ENCODE measurements around the gene SLFNL1.
A peak's percentile ranks its signal among the peaks of the same experiment; 100 is the strongest.

Gene SLFNL1

DNA sequence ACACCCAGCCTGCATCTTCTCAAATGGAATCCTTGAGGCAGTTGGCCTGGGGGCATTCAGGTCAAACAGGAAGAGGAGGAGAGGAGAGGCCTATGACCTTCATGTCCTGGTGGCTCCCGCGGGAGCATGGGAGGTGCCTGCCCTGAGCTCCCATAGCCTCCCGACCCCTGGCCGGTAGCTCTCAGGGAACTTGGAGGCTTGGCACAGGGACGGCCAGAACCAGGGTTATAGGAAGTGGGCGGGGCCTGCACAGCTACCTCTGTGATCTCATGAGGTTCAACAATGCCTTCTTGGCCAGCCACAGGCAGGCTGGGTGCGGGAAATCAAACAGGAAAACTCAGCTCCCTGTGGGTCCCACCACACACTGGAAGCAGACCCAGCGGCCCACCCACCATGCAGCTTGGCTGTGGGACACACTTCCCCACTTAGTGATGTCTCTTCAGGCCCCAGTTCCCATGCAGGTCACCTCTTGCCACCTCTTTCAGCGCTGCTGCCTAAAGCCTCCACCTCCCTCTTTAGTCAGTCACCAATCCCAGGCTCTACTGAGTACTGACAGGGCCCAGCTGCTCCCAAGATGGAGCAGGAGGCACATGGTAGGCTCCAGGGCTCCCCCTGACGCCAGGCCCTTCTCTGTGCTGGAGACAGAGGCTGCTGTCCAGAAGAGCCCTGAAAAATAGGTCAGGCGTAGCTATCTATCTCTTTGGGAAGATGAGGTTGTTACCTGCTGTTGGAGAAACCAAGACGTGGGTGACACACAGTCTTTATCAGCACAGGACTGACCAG is at the start of gene SLFNL1:
Gene SLFNL1, minus strand, starts transcription at position 200 of the 783 bp plus-strand sequence. CDS start 1,065 bp downstream, outside the sequence.
- no peak for DNase-seq

DNA sequence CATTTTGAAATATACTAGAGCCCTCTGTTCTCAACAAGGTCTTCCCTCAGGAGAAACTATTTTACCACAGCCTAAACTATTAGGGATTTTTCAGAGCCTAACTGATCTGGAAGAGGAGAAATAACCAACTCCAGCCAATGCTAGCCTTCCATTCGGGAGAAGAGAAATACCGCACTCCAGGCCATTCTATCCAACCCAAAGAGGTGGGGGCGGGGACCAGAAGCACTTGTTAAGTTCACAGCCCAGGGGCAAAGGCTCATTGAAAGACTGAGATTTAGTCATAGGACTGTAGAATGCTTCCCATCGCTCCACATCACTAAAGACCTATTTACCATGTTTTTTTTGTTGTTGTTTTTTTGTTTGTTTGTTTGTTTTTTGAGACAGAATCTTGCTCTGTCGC is 35.4 kb upstream of the SLFNL1 start:
- no peak for DNase-seq

- peak; percentile 67 for DNase-seq
Measured at GRCh38 chr1:41053316-41053715, 31.8 kb upstream of the SLFNL1 start.

- DNase-seq = no peak
Measured at GRCh38 chr1:41051022-41051421, 29.5 kb upstream of the SLFNL1 start.

- DNase-seq = no peak
Measured at GRCh38 chr1:41048540-41048939, 27.0 kb upstream of the SLFNL1 start.

- DNase-seq = no peak
Measured at GRCh38 chr1:41046347-41046775, 24.8 kb upstream of the SLFNL1 start.

- DNase-seq = no peak
Measured at GRCh38 chr1:41045740-41046139, 24.2 kb upstream of the SLFNL1 start.

- no peak for DNase-seq
Measured at GRCh38 chr1:41044187-41044586, 22.7 kb upstream of the SLFNL1 start.

DNA sequence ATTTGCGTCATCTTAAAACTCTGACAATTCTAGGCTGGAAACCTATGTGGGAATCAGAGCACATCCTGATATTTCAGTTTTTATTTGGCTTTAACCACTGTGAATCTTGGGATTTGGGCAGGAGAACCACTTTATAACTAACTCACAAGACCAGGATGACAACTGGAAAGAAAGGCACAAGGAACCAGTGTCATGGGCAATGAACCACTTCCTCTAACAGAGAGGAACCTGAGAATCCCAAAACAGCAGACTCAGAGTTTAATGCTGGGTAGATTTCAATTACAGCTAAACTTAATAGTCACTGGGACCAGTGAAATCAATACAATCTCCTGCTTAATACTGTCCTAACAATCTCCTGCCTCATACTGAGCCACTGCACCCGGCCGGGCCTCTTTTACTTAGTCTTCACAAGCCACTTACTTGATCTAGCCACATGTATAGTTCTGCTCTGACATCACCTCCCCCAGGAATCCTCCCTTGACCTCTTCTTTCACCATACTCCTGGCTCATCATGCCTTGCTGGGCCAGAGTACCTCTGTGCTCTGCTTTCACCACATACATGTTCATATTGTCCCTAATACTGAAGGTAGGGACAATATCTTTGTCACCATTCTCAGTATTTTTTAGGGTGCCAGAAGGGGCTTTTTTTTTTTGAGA is 20.2 kb upstream of the SLFNL1 start:
- peak in 1 of 2 experiments; percentile 17 for DNase-seq

DNA sequence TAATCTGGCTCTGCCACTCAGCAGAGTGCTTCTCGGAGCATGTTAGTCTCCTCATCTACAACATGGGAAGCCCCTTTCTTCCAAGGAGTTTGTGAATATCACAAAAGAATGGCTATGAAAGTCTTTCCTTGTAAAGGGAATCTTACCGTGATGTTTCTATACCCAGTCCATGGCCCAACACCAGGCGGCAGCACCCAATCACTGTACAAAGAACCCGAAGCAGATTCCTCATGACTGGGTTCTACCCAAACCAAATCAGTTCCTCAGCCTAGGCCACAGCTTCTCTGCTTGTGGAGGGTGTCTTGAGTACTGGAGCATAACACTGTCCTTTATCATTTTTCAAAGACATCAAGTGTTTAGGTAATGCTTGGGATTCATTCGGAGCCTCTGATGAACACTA is 16.6 kb upstream of the SLFNL1 start:
- no peak for DNase-seq

DNA sequence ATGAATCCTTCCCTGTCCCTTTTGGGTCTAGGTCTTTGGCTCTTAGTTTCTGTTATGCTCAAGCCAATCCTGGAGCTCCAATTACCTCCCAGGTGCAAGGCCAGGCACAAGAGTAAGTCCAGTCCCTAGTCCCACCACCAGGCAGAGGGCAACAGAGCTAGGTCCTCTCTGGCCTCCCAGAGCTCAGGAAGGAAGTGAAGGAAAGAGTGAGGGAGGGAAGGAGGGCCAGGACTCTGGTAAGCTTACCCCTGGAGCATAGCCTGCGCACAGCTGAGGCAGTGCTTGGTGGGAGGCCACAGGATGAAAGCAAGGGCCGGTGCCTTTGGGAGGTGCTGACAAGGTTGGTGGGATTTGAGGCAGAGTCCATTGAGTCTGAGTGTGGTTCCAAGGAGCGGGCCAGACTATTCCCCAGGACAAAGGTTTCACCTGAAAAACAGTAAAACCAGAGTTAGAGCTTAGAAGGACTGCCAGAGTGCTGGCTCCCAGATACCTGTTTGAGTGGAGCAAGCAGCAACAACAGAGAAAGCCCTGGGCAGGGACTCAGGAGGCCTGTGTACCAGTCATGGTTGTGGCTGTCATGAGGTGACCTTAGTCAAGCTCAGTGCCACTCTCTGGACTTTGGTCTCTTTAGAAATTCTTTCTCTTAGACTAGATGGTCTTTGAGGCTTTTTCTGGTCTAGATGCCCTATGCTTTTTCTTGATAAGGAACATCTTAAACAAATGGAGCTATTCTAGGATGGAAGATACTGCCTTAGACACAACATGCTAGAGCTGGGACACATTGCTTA is 15.8 kb upstream of the SLFNL1 start:
- DNase-seq = no peak

DNA sequence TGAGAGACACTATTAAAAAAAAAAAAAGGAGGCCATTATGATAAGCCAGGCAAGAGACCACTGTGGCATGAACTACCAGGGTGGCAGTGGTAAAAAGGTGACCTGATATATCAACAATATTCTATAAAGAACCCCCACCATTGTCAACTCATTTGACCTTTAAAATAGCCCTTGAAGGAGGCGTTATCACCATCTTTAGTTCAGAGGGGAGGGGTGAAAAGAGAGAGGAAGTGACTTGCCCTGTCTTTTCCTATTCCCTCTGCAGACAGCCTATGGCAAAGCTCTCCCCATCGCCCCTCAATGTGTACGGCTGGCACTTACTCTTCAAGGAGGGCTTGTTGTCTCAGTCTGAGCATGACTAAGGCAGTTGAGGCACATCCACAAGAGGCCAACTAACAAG is 11.7 kb upstream of the SLFNL1 start:
- no peak for DNase-seq

DNA sequence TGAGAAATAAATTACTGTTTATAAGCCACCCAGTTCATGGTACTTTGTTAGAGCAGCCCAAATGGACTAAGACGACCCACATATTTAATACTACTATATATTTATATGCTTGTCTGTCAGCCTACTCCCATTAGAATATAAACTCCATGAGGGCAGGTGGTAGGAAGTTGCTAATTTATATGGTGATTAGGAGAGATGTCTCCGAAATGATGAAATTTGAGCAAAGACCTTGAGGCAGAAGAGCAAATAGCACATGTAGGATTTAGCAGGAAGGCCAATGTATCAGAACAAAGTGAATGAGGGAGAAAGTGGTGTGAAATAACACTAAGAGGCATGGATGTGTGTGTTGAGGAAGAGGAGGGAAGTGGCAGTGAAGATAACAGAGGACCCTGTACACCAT is 10.6 kb upstream of the SLFNL1 start:
- no peak for DNase-seq

DNA sequence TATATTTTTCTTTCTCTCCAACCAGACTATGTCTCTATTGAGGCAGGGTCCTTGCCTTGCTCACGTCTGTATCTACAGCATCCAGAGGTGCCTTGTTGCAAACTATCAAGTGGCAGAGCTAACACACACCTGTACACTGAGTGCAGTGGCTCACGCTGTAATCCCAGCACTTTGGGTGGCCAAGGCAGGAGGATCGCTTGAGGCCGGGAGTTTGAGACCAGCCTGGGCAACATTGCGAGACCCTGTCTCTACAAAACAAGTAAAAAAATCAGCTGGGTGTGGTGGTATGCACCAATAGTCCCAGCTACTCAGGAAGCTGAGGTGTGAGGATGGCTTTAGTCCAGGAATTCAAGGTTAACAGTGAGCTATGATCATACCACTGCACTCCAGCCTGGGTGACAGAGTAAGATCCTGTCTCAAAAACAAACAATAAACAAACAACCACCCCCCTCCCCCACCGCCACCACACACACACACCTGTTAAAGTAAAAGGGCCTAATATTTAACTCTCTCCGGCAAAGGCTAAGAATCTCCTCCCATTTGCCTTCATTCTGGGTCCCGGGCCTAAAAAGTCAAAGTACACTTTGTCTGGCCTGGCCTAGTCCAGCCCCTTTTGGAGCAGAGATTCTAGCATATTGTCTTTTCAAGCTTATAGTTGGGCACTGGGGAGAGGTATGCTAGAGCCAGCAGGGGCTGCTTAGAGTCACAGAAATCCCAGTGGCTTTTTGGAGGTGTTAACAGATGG is 9.5 kb upstream of the SLFNL1 start:
- DNase-seq = no peak

GRCh38 chr1:41028034-41028642 is 6.6 kb upstream of the SLFNL1 start:
- DNase-seq = no peak

- no peak for DNase-seq
Measured at GRCh38 chr1:41025979-41026819, 4.7 kb upstream of the SLFNL1 start.

DNA sequence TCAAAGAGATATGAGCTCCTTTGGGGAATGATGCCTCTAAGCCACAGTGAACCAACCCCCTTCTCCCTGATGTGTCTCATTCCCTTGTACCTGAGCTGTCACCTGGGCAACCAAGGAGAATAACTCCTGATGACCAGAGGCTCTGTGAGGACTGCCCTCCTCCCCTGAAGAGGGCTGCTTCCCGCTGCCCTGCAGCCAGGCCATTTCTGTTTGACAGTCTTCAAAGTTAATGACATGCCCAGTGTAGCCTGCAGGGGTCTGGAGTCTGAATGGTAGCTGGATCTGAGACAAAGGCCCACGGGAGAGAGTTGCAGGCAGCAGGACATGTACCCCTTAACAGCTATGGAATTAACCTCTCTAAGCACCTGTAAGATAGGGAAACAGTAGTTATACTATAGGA is 3.4 kb upstream of the SLFNL1 start:
- no peak for DNase-seq

DNA sequence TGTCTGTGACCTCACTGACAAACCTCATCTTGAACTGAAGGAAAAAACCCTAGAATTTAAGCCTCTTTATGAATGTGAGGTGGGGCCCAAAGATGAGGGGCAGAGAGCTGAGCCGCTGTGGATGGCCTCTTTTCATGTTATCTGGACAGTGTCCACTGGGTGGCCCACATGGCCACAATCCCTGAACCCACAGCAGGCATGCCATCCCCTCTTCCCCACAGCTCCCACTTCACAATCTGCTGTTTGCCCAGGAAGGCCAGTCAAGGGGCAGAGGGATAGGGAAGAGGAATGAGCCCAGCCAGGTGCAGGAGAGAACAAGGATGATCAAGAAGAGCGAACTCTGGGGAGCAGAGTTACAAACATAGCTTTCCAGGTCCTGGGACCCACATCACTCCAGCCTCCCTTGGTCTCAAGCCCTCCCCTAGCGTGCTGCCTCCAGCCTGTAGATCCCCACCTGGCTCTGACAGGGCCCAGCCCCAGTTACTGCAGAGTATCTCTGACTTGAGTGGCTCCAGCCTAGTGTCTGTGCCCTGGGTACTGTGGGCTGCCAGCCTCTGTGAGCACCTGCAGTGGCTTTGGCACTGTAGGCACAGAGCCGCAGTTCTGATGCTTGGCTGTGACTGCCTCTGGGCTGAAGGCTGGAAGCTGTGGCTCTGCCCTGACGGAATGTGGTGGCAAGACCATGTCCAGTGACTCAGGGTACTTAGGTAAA is 1.9 kb upstream of the SLFNL1 start:
- DNase-seq = no peak

DNA sequence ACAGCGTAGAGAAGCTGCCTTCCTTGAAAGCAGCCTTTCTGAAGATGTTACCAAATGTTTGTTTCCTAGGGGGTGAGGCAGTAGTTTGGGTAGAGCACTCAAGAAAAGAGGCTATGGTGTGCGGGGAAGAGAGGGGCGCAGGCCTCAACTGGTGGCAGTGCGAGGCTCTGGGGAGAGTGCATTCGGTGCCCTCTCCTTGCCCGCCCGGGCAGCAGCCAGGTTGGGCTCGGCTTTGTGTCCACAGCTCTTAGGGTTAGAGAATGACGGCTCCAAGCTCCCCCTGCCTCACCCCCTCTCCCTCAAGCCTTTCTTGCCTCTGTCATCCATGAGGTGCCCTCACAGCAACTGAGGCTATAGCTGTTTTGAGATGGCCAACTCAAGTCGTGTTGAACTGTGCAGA is 899 bp upstream of the SLFNL1 start:
- DNase-seq = no peak

DNA sequence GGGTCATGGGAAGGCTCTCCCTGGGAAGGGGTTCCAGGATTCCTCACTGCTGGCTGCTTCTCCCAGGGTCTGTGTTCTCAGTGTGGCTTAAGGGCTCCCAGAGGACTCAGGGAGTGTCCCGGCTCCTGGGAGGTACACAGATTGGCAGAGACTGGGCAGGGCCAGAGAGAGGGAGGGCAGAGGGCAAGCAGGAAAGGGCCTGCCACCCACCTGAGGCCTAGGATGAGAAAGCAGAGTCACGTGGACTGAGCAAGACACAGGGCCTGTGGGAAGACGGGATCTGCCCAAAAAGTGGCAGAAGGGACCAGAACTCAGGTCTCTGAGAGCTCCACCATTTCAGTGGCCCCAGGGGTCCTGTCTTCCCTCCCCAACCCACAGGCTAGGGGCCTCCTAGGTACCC is 871 bp downstream of the SLFNL1 start:
- DNase-seq = no peak

GRCh38 chr1:41020109-41020576 is 1.4 kb downstream of the SLFNL1 start:
- no peak for DNase-seq

Data from Kasumi-1 (cell line).